Measurements from ENCODE around the gene AZU1.

The AZU1 gene, protein sequence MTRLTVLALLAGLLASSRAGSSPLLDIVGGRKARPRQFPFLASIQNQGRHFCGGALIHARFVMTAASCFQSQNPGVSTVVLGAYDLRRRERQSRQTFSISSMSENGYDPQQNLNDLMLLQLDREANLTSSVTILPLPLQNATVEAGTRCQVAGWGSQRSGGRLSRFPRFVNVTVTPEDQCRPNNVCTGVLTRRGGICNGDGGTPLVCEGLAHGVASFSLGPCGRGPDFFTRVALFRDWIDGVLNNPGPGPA

DNA sequence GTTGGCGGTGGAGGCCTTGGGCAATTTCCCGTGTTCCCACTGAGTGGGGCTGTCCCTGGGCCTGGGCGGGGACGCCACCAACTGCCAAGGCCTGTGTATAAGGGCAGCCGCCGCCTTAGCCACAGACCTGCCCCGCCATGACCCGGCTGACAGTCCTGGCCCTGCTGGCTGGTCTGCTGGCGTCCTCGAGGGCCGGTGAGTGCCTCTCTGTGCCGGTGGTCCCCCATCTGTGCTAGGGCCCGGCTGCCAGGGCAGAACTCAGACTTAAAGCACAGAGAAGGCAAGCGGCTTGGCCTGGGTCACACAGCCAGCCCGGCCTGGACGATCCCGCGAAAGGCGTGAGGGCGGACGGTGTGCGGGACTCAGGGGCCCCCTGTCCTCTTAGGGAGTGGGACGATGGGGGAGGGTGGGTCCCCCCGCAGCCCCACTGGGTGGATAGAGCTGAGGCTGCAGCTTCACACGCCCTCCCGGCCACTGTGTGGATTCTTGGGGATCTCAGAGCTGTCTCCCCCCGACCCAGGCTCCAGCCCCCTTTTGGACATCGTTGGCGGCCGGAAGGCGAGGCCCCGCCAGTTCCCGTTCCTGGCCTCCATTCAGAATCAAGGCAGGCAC lies at the start of gene AZU1:
AZU1 (plus strand) TSS at position 128 of the 612 bp plus-strand sequence; CDS start at position 138, 10 bp downstream.
- DNase-seq (ENCODE audit: low read depth) = no peak

DNA sequence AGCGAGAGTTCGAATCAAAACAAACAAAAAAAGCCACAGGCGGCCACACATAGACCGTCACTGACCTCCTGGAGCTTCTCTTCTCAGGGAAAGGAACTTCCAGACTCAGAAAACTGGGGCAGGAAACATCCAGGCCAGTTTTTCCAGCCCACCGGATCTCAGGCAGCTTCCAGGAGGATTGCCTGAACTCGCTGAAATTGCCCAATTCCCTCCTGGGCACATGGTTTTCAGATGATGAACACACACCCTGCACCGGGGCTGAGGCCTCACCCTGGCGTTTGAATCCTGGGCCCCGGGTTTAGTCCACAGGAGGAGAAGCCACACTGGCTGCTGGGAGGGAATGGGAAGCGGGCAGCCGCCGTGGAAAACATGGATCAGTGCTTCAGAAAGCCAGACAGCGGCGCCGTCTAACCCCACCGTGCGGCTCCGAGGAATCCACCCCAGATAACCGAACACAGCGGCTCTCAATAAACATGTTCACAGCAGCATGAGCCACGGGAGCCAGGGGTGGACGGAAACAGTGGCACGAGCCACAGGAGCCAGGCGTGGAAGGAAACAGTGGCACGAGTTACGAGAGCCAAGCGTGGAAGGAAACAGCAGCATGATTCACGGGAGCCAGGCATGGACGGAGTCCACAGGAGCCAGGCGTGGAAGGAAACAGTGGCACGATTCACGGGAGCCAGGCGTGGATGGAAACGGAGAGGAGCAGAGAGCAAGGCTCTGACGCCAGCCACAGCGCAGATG lies 48.6 kb upstream of the AZU1 start:
- DNase-seq (ENCODE audit: low read depth) = no peak

GRCh38 chr19:780935-781334 lies 46.7 kb upstream of the AZU1 start:
- no peak for DNase-seq (ENCODE audit: low read depth)

GRCh38 chr19:781800-782184 lies 45.8 kb upstream of the AZU1 start:
- no peak for DNase-seq (ENCODE audit: low read depth)

DNA sequence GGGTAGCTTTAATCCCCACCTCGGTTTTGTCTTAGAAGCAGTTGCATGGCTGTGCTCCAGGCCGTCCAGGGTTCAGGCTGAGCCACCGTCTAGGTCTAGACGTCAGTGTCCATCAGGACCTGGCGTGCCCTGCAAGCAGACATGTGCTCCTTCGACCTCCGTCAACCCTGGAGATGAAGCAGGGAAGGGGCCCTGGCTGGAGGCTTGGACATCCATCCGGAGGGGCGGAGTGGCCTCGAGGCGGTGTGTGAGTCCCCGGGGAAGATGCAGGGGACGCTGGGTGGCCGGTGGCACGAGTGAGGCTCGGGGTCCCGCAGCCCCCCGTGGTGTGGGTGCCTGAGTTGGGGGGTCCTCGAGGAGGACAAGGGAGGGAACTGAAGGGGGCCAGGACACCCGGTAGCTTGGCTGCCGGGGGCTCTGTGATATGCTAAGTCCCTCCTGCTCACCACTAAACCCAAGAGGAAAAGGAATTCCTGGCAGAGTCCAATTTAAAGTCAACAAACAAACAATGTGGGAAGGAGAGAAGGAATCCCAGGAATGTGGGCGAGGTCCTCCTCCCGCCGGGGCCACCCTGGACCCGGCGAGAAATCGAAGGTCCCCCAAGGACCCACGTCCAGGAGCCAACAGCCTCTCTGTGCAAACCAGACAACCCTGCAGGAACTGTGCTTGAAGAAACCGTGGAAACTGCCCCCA lies 45.3 kb upstream of the AZU1 start:
- no peak for DNase-seq (ENCODE audit: low read depth)

DNA sequence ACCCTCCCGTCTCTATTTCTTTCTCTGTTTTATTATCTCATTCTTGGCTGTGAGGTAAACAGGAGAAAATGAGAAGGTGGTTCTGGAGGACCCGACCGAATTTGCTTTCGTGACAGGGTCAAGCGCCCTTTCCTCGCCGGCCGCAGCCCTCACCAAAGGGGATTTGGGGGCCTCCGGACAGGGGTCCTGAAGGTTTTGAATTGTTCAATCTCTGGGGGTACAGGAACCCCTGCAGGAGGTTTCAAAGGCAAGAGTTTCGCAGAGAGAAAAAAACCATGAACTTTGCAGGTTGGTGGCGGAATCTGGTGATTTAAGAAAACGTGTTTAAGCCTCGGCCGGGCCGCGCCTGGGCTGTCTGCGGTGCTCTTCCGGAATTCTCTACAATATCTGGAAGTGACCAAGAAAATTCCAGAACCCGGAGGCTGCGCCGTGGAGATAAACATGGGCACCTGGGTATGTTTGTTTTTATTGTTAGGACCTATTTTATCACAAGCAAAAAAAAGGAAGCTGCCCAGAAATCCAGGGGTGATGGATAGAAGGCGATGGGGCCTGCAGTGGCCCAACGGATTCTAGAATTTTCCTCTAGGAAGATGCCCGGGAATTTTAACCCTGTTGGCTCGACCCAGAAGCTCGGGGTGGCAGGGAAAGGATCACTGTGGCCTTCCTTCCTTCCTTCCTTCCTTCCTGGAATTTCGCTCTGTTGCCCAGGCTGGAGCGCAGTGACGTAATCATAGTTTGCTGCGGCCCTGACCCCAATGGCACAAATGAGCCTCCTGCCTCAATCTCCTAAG lies 44.6 kb upstream of the AZU1 start:
- no peak for DNase-seq (ENCODE audit: low read depth)

DNA sequence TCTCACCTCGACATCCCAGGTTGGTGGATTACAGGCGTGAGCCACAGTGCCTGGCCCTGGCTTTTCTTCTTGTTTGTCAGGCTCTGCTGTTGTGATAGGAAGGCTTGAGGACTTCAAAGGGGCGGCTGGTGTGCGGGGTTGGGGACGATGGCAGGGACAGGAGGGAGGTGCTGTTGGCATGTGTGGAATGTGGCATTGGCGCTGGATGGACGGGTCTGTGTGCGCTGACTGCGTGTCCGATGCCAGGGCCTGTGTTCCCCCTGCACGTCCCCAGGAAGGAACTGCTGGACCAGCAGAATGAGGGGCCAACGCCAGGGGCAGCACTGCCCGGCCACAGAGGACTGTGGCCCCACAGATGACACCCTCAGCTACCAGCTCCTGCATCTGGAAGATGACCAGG lies 43.1 kb upstream of the AZU1 start:
- no peak for DNase-seq (ENCODE audit: low read depth)

GRCh38 chr19:787536-787935 lies 40.1 kb upstream of the AZU1 start:
- DNase-seq (ENCODE audit: low read depth) = no peak

DNA sequence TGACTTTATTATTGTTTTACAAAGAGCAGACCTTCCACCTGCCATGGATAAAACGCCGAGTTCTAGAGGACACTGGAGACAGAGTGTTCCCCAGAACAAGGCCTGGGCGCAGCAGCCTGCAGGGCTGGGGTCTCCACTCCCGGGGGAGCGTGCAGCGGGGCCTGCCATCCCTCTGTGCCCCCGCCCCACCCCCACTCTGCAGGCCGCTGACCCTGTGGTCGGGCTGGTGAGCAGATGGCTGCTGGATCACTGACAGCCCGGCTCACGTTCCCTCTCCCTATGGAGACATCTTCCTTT lies 39.0 kb upstream of the AZU1 start:
- DNase-seq (ENCODE audit: low read depth) = no peak

DNA sequence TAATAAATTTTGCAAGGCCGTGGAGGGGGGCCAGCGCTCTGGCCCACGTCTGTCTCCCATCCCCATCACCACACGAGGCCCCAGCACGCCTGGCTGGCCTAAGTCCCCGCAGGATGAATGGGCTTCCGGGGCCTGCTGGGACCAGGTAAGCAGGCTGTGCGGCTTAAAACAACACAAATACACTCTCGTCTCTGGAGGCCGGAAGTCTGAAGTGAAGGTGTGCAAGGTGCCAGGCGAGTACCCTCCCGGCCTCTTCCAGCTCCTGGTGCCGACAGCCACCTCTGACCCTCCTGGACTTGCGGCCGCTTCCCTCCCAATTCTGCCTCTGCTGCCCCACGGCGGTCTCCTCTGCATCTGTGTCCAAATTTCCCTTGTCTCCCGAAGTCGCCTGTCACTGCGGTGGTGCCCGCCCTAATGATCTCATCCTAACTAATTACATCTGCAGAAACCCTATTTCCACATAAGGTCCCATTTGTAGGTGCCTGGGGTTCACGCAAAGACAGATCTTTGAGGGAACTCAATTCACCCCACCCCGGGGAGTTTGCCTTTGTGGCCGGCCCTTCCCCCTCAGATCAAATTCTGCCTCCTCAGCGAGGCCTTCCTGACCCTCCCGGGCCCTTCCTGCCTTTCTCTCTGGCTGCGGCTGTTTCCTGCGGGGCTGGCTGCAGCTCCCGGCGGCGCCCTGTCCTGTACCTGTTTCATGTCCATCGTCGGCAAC lies 38.5 kb upstream of the AZU1 start:
- DNase-seq (ENCODE audit: low read depth) = no peak

GRCh38 chr19:789701-790060 lies 38.0 kb upstream of the AZU1 start:
- no peak for DNase-seq (ENCODE audit: low read depth)

GRCh38 chr19:791007-791566 lies 36.5 kb upstream of the AZU1 start:
- no peak for DNase-seq (ENCODE audit: low read depth)

DNA sequence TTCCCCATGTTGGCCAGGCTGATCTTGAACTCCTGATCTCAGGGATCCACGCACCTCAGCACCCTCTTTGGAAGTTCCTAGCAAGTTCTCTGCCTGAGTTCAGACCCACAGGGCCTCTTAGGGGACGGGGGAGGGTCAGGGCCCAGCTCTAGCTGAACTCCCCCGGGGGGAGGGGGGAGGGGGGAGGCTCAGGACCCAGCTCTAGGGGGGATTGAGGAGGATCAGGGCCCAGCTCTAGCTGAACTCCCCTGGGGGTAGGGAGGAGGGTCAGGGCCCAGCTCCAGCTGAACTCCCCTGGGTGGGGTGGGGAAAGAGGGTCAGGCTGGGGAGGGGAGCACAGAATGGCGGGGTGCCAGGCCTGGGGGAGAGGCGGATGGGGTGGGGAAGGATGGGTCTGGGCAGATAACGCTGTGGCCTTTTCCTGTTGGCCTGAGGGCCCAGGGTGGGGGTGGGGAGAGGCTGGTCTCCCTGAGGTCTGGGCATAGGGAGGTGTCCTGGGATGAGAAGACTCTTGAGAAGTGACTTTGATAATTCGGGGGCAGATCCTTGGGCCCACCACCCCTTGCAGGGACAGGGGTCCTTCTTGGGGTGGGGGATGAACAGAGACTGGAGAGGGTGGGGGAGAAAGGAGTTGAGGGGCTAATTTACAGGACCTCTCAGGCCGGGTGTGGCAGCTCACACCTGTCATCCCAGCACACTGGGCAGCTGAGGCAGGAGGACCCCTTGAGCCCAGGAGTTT lies 35.9 kb upstream of the AZU1 start:
- DNase-seq (ENCODE audit: low read depth) = no peak

GRCh38 chr19:792306-792885 lies 35.2 kb upstream of the AZU1 start:
- DNase-seq (ENCODE audit: low read depth) = no peak

GRCh38 chr19:793806-794205 lies 33.8 kb upstream of the AZU1 start:
- DNase-seq (ENCODE audit: low read depth) = no peak

DNA sequence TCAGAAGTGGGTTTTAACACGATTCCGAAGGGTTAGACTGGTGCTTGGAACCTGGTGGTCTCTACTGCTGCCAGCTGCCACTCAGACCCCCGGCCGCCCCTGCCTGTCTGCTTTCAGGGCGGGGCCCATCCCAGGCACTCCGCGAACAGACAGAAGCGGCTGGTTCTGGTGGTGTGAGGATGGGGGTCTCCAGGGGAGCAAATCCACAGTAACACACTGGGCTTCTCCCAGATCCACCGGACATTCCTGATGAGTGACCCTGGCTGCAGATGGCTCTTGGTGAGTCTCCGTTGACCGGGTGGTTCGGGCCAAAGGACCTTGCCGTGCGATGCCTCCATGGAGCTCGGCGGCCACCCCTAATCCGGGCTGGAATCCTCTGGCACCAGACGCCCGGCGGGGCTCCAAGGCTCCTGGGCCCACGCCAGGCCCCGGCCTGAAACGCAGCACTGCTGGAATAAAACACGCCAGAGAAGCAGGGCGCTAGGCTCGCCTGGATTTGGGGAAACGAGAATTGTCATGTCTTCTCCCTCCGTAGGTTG lies 32.5 kb upstream of the AZU1 start:
- DNase-seq (ENCODE audit: low read depth) = no peak

DNA sequence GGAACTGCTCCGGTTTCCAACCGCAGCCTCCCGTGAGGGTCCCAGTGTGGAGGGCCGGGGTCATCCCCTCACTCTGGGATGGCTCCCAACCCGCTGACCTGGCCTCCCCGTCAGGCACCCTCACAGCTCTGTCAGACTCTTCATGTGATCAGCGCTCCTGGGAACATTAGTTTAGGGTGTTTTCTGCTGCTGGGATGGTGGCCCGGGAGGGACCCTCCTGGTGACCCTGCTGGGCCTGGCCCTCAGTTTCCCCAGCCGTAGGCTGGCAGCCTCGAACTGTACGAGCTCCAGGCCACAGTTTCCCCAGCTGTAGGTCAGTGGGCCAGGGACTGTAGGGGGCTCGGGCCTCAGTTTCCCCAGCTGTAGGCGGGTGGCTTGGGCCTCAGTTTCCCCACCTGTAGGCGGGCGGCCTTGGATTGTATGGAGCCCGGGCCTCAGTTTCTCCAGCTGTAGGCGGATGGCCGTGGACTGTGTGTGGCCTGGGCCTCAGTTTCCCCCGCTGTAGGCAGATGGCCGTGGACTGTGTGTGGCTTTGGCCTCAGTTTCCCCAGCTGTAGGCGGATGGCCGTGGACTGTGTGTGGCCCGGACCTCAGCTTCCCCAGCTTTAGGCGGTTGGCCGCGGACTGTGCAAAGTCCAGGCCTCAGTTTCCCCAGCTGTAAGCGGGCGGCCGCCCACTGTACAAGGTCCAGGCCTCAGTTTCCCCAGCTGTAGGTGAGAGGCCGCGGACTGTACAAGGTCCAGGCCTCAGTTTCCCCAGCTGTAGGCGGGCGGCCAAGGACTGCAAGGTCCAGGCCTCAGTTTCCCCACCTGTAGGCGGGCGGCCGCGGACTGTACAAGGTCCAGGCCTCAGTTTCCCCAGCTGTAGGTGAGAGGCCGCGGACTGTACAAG lies 31.7 kb upstream of the AZU1 start:
- no peak for DNase-seq (ENCODE audit: low read depth)

- peak; percentile 93 for DNase-seq (ENCODE audit: low read depth)
Observed at GRCh38 chr19:796692-797527, 30.7 kb upstream of the AZU1 start, which contains the start of gene PTBP1. Gene PTBP1 (plus strand): TSS chr19:797452. CDS start chr19:797498, 46 bp downstream.

Measured in stimulated activated CD8-positive, alpha-beta memory T cell treated with anti-CD3 and anti-CD28 coated beads, Interleukin-15, amount 100 ng/mL, for 24 hours (primary cell).